Left lung (tissue), 10 donors: ENCODE measurements around the gene AK1. TPM values are rescaled to one million over a fixed set of nuclear protein-coding genes. Genes with fewer than 3 reads are reported as not detected.

Experiments
- ATAC-seq: fragments of 200-7000 bp; cut with Tn5 transposase; one replicate; pipeline ENCODE4 v1.9.1; 2020; ENCODE audit warnings: moderate library complexity
- DNase-seq, 4 donors: peaks; one replicate each; pipeline ENCODE4 v3.0.0-alpha.2; 2013 to 2020
- H3K27ac ChIP-seq, 2 donors: fragments of 200-600 bp; sonication (generic) in 1 of 2; one replicate each; pipeline versions ENCODE4 v1.5.0 to v1.8.0; 2020 to 2021
- H3K27me3 ChIP-seq, 2 donors: fragments of 200-600 bp; sonication (generic) in 1 of 2; one replicate each; pipeline versions ENCODE4 v1.5.0 to v1.8.0; 2020 to 2021
- H3K36me3 ChIP-seq, 2 donors: fragments of 200-600 bp; sonication (generic) in 1 of 2; one replicate each; pipeline versions ENCODE4 v1.5.0 to v1.8.0; 2020 to 2021
- H3K4me1 ChIP-seq, 2 donors: fragments of 200-600 bp; one replicate each; pipeline ENCODE4 v1.8.0; 2021
- H3K4me3 ChIP-seq, 2 donors: fragments of 200-600 bp; sonication (generic) in 1 of 2; one replicate each; pipeline versions ENCODE4 v1.5.0 to v1.8.0; 2020 to 2021; ENCODE audit warnings: mild to moderate bottlenecking in 1 of 2
- H3K9me3 ChIP-seq, 2 donors: fragments of 200-600 bp; sonication (generic) in 1 of 2; one replicate each; pipeline versions ENCODE4 v1.5.0 to v1.8.0; 2020 to 2021
- CTCF ChIP-seq, 2 donors: fragments of 200-600 bp; sonication (generic) in 1 of 2; IDR thresholded peaks; one replicate each; pipeline versions ENCODE4 v1.5.0 to v1.8.0; 2021; ENCODE audit warnings: antibody characterized with exemption in 2 of 2
- intact Hi-C, 2 donors: fragments of 100-400 bp; cut with DNase I; formaldehyde crosslinking; loops; one replicate each; pipeline versions ENCODE4 v1.11.2 to v1.14.2; 2022
- polyA plus RNA-seq, 6 donors: library from polyadenylated mRNA; unstranded; fragments of 120-200 nt; gene quantifications; one replicate each; pipeline ENCODE4 v1.2.1, GENCODE V29; 2013; ENCODE audit not compliant: insufficient read length in 6 of 6
- total RNA-seq, 2 donors: library from RNA; stranded (reverse); fragmentation: NEBNext Ultra II Directional; extraction: Animal tissue kit (Norgen Biotek cat#: 25700); gene quantifications; one replicate each; pipeline ENCODE4 v1.2.1, GENCODE V29; 2021
- donor health status: DM: no; HTN: yes; CAD: no.
- donor health status: DM: no; HTN: no; CAD: no.

AK1 gene
- total and polyA plus RNA-seq, 8 donors = 47.3 to 264 (median 76.7) TPM

DNA sequence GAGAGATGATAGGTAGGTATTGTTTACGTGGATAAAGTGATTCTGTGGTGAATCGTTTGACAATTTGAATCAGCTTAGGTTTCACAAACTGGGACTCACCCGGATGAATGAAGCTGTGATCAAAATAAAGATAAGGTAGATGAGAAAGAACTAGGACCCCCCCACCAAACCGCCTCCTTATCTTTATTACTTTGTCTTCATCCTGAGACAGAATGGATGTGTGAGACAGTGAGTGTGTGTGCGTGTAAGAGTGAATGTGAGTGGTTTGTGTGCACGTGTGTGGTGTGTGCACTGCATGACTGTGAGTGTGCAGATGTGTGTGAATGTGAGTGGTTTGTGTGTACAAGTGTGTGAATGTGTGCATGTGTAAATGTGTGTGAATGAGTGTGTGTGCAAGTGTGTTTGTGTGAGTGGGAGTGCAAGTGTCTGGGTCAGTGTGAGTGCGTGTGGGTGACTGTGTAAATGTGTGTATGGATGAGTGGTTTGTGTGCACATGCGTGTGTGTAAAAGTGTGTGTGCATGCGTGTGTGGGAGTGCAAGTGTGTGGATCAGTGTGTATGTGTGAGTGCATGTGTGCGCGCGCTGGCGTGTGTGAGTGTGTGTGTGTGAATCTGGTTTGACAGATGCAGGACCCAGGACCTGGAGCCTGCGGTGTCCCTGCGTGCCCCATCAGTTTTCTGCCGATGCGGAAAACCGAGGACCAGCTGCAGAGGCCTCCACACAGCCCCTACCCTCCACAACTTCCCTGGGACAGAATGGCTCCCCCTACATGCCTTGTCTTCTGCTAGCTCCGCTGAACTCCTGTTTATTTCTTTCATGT lies 11.6 kb downstream of the AK1 start:
- Histone ChIP-seq H3K27ac (no peak overlapping the region), H3K4me1 (peaks cover 12 to 79% of the 10 kb centered on the region in 2 donors), H3K9me3 (no peaks in the 10 kb centered on the region), H3K36me3 (peaks cover 0 to 21% of the 10 kb centered on the region in 2 donors), H3K4me3 (no peak overlapping the region), H3K27me3 (no peaks in the 10 kb centered on the region)
- intact Hi-C loops = no loop called here
- no peak for TF ChIP-seq CTCF (IDR thresholded peaks at IDR 0.05)
- DNase-seq = no peak
- ATAC-seq = no peak

GRCh38 chr9:127863191-127863621 lies 14.3 kb downstream of the AK1 start:
- TF ChIP-seq CTCF (IDR thresholded peaks at IDR 0.05) = no peak
- no peaks in the 10 kb centered on the region for H3K9me3 ChIP-seq
- no peak for DNase-seq

GRCh38 chr9:127862075-127863011 lies 15.1 kb downstream of the AK1 start:
- no peak for TF ChIP-seq CTCF (IDR thresholded peaks at IDR 0.05)
- no peaks in the 10 kb centered on the region for H3K9me3 ChIP-seq
- peak; percentile 85 for ATAC-seq
- peaks cover 24 to 84% of the 10 kb centered on the region in 2 donors for H3K4me1 ChIP-seq
- peak in 3 of 4 donors; percentile 79 to 91 (median 91) for DNase-seq
- H3K27me3 ChIP-seq = no peaks in the 10 kb centered on the region
- H3K36me3 ChIP-seq = peaks cover 0 to 2% of the 10 kb centered on the region in 2 donors
- H3K4me3 ChIP-seq = no peak overlapping the region
- H3K27ac ChIP-seq = peak overlapping the region; percentile 75 to 78
- intact Hi-C loops = no loop called here

More at GRCh38 chr9:127863191-127863621, 14.3 kb downstream of the AK1 start:
- no peak for ATAC-seq
- H3K27ac ChIP-seq = peak overlapping the region; percentile 75 to 78
- no peak overlapping the region for H3K4me3 ChIP-seq
- peaks cover 0 to 11% of the 10 kb centered on the region in 2 donors for H3K36me3 ChIP-seq
- intact Hi-C loops = no loop called here
- no peaks in the 10 kb centered on the region for H3K27me3 ChIP-seq
- peaks cover 19 to 84% of the 10 kb centered on the region in 2 donors for H3K4me1 ChIP-seq

GRCh38 chr9:127860779-127861178 lies 16.7 kb downstream of the AK1 start:
- intact Hi-C loops = no loop called here
- peaks cover 24 to 87% of the 10 kb centered on the region in 2 donors for H3K4me1 ChIP-seq

More at GRCh38 chr9:127860779-127861178, 16.7 kb downstream of the AK1 start:
- Histone ChIP-seq H3K27ac (no peak overlapping the region), H3K36me3 (no peaks in the 10 kb centered on the region), H3K9me3 (no peaks in the 10 kb centered on the region), H3K27me3 (no peaks in the 10 kb centered on the region), H3K4me3 (no peak overlapping the region)
- ATAC-seq (no peak), DNase-seq (no peak)
- no peak for TF ChIP-seq CTCF (IDR thresholded peaks at IDR 0.05)
